Common myeloid progenitor, CD34-positive (primary cell): ENCODE data around the gene RNF141.

Experiments used
- CTCF ChIA-PET: fragments of 350-600 bp; sonication (Branson Sonifier 250); formaldehyde crosslinking; loops from one replicate; lab custom pipeline; 2021; ENCODE audit warnings: antibody characterized with exemption; lab: Charles Lee
- POLR2A ChIA-PET: fragments of 350-600 bp; sonication (Branson Sonifier 250); formaldehyde crosslinking; loops from one replicate; lab custom pipeline; 2021; ENCODE audit warnings: antibody characterized with exemption; lab: Charles Lee
- DNase-seq, 3 donors: peaks; one replicate each; pipeline versions ENCODE4 v3.0.0 to v3.0.0-alpha.2; 2013
- H3K27ac ChIP-seq, 2 experiments: 1 replicate in 1 of 2; 2 replicates in 1 of 2; pipeline ENCODE4 v1.7.0; 2013; ENCODE audit warnings: inconsistent platforms in 2 of 2, low read length in 2 of 2, mild to moderate bottlenecking in 2 of 2, low read depth in 1 of 2, moderate library complexity in 1 of 2; ENCODE audit not compliant: severe bottlenecking in 2 of 2, insufficient read depth in 1 of 2, poor library complexity in 1 of 2
- H3K27me3 ChIP-seq, 5 experiments: replicated peaks in 2 of 5; 1 replicate in 3 of 5; 2 replicates in 2 of 5; pipeline versions ENCODE4 v1.6.1 to v1.7.0; 2013; ENCODE audit warnings: low read length in 4 of 5, mild to moderate bottlenecking in 2 of 5, moderate library complexity in 2 of 5, inconsistent platforms in 1 of 5; ENCODE audit not compliant: insufficient read depth in 5 of 5, control insufficient read depth in 4 of 5
- H3K36me3 ChIP-seq, 4 experiments: 1 replicate in 2 of 4; 2 replicates in 2 of 4; pipeline versions ENCODE4 v1.6.1 to v1.7.0; 2013; ENCODE audit warnings: low read length in 3 of 4, control low read depth in 1 of 4, mild to moderate bottlenecking in 1 of 4; ENCODE audit not compliant: control insufficient read depth in 4 of 4, insufficient read depth in 4 of 4
- H3K4me1 ChIP-seq, 4 experiments: 1 replicate in 3 of 4; 2 replicates in 1 of 4; pipeline versions ENCODE4 v1.6.1 to v1.7.1; 2013; ENCODE audit warnings: low read length in 3 of 4, mild to moderate bottlenecking in 3 of 4, control low read depth in 1 of 4, inconsistent platforms in 1 of 4, moderate library complexity in 1 of 4; ENCODE audit not compliant: control insufficient read depth in 4 of 4, insufficient read depth in 4 of 4; ENCODE audit errors: control extremely low read depth in 1 of 4
- H3K4me3 ChIP-seq, 7 experiments: 1 replicate in 4 of 7; 2 replicates in 3 of 7; pipeline versions ENCODE4 v1.5.1 to v1.7.0; 2013; ENCODE audit warnings: mild to moderate bottlenecking in 7 of 7, low read length in 6 of 7, moderate library complexity in 6 of 7, inconsistent platforms in 2 of 7, low read depth in 2 of 7, control low read depth in 1 of 7; ENCODE audit not compliant: insufficient read depth in 4 of 7, control insufficient read depth in 1 of 7; ENCODE audit errors: extremely low read depth in 1 of 7
- H3K9me3 ChIP-seq, 5 experiments: 1 replicate in 4 of 5; 2 replicates in 1 of 5; pipeline versions ENCODE4 v1.6.1 to v1.7.1; 2013; ENCODE audit warnings: low read length in 4 of 5, mild to moderate bottlenecking in 2 of 5, inconsistent platforms in 1 of 5, low read depth in 1 of 5, moderate library complexity in 1 of 5; ENCODE audit not compliant: control insufficient read depth in 4 of 5, insufficient read depth in 2 of 5; ENCODE audit errors: control extremely low read depth in 1 of 5
- WGBS: methylation state at CpG from one replicate; pipeline ENCODE4 v1.1.5; 2013; ENCODE audit not compliant: insufficient coverage; 5-methylcytosine and 5-hydroxymethylcytosine counted together

The RNF141 gene

DNA sequence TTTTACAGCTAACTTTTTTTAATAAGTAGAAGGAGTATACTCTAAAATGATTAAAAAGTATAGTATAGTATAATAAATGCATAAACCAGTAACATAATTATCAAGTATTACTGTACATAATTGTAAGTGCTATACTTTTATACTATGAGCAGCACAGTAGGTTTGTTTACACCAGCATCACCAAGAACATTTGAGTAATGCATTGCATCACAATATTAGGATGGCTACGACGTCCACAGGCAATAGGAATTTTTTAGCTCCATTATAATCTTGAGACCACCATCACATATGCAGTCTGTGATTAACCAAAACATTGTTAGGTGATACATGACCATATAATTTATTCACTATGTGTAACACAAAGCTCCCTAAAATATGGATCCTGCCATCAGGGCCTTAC lies 20.4 kb downstream of the RNF141 start:
- Histone ChIP-seq H3K27me3 (no peaks in the 10 kb centered on the region), H3K27ac (no peak overlapping the region), H3K36me3 (peaks cover 13 to 42% (median 29%) of the 10 kb centered on the region in 4 experiments), H3K9me3 (no peaks in the 10 kb centered on the region), H3K4me3 (no peak overlapping the region), H3K4me1 (peaks cover 0 to 15% (median under 1%) of the 10 kb centered on the region in 4 experiments)
- WGBS: no CpG with 5 or more reads among the region's 2 CpGs
- ChIA-PET POLR2A (no interaction called here), CTCF (interaction anchor here (0.7 to 2.8 kb wide), 17 partner anchors 10 to 221 kb away, joined by 3 to 11 read pairs (median 3); partner anchors contain the start of gene RNF141)
- no peak for DNase-seq

GRCh38 chr11:10519630-10520029 lies 21.4 kb downstream of the RNF141 start:
- Histone ChIP-seq H3K36me3 (peaks cover 16 to 44% (median 27%) of the 10 kb centered on the region in 4 experiments), H3K4me1 (peaks cover 0 to 12% (median under 1%) of the 10 kb centered on the region in 4 experiments), H3K4me3 (no peak overlapping the region), H3K27ac (no peak overlapping the region), H3K9me3 (no peaks in the 10 kb centered on the region), H3K27me3 (no peaks in the 10 kb centered on the region)
- DNase-seq: no peak
- ChIA-PET POLR2A (no interaction called here), CTCF (interaction anchor here (0.9 to 2.8 kb wide), 12 partner anchors 9 to 222 kb away, joined by 3 to 11 read pairs (median 5); no protein-coding TSS in a partner anchor)
- WGBS: 100% methylated on average over 1 of the region's 2 CpGs

DNA sequence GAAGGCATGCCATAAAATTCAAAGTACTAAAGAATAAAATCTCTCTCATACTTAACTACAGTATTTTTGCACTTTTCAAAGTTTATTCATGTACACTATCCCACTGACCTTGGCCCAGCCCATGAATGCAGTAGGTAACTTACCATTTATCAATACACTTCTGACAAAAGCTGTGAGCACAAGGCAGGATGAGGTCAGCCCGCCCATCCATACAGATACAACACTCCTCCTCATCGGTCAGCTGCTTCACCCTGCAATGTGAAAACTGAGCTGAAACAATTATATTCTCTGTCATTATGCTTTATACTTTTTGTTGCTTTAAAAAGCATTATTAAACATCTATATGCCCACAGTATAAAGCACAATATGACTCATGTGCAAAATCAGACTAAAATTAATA lies 22.1 kb downstream of the RNF141 start:
- no peak for DNase-seq
- CTCF ChIA-PET: interaction anchor here (1.3 to 2.8 kb wide), 7 partner anchors 9 to 216 kb away, joined by 3 to 11 read pairs (median 5); partner anchors contain the start of gene RNF141
- no peaks in the 10 kb centered on the region for H3K27me3 ChIP-seq
- no peak overlapping the region for H3K27ac ChIP-seq
- no peak overlapping the region for H3K4me3 ChIP-seq
- peaks cover 16 to 42% (median 28%) of the 10 kb centered on the region in 4 experiments for H3K36me3 ChIP-seq
- POLR2A ChIA-PET: no interaction called here
- peaks cover 0 to 8% (median under 1%) of the 10 kb centered on the region in 4 experiments for H3K4me1 ChIP-seq
- no peaks in the 10 kb centered on the region for H3K9me3 ChIP-seq
- no CpG with 5 or more reads among the region's 2 CpGs for WGBS

- Histone ChIP-seq H3K27me3 (no peaks in the 10 kb centered on the region), H3K27ac (no peak overlapping the region), H3K4me3 (no peak overlapping the region), H3K36me3 (peaks cover 14 to 43% (median 28%) of the 10 kb centered on the region in 4 experiments), H3K4me1 (peaks cover 0 to 6% (median under 1%) of the 10 kb centered on the region in 4 experiments), H3K9me3 (no peaks in the 10 kb centered on the region)
- ChIA-PET CTCF (interaction anchor here (1.1 to 2.2 kb wide), 6 partner anchors 10 to 217 kb away, joined by 3 to 5 read pairs (median 5); partner anchors contain the start of gene RNF141), POLR2A (no interaction called here)
- DNase-seq: no peak
These were observed 22.9 kb downstream of the RNF141 start for GRCh38 chr11:10518123-10518522.

DNA sequence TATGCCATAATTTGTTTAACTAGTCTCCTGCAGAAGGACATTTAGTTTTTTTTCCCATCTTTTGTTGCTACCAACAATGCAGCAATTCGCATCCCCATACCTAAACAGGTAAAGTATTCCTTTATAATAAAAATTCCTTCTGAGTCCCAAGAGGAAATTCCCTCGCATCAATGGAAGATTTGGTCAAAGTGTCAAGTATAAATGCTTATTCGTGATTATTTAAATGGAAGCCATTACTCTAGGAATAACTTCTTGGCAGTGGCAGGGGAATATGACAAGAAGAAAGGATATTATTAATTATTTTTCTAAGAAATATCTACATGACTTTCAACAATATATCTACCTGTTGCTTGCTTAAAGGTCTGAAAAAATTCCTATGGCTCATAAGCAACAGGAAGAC lies 25.6 kb downstream of the RNF141 start:
- 80% methylated on average over 1 of the region's 3 CpGs for WGBS
- Histone ChIP-seq H3K27ac (no peak overlapping the region), H3K36me3 (peaks cover 9 to 34% (median 21%) of the 10 kb centered on the region in 4 experiments), H3K27me3 (no peaks in the 10 kb centered on the region), H3K4me3 (no peak overlapping the region), H3K4me1 (no peaks in the 10 kb centered on the region), H3K9me3 (no peaks in the 10 kb centered on the region)
- CTCF ChIA-PET: interaction anchor here (0.8 to 3.0 kb wide), 10 partner anchors 19 to 226 kb away, joined by 3 to 17 read pairs (median 4); no protein-coding TSS in a partner anchor
- no peak for DNase-seq
- POLR2A ChIA-PET: no interaction called here

GRCh38 chr11:10514709-10515108 lies 26.3 kb downstream of the RNF141 start:
- WGBS: no CpG with 5 or more reads among the region's 2 CpGs
- H3K9me3 ChIP-seq: no peaks in the 10 kb centered on the region
- peaks cover 9 to 29% (median 20%) of the 10 kb centered on the region in 4 experiments for H3K36me3 ChIP-seq
- no peaks in the 10 kb centered on the region for H3K27me3 ChIP-seq
- DNase-seq: no peak
- H3K4me3 ChIP-seq: no peak overlapping the region
- ChIA-PET CTCF (interaction anchor here (0.6 to 3.0 kb wide), 10 partner anchors 20 to 225 kb away, joined by 3 to 17 read pairs (median 4); no protein-coding TSS in a partner anchor), POLR2A (no interaction called here)
- no peaks in the 10 kb centered on the region for H3K4me1 ChIP-seq
- no peak overlapping the region for H3K27ac ChIP-seq

DNA sequence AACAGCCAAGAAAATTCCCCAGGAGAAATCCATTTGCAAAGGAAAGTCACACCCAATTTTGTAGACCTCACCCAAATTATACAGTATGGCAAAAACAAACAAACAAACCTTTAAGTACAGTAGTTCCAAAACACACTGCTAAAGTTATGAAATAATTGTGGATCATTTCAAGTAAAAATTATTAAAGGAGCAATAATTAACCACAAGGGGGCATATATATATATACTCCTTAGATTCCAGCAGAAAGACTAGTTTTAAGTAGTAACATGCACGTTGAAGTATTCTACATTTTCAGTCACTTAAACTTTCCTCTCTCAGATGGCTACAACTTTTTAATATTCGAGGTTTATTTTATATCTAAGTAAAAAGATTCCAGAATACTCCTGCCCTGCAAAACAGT lies 26.8 kb downstream of the RNF141 start:
- Histone ChIP-seq H3K36me3 (peaks cover 9 to 24% (median 16%) of the 10 kb centered on the region in 4 experiments), H3K27me3 (no peaks in the 10 kb centered on the region), H3K4me3 (no peak overlapping the region), H3K4me1 (no peaks in the 10 kb centered on the region), H3K27ac (no peak overlapping the region), H3K9me3 (no peaks in the 10 kb centered on the region)
- CTCF ChIA-PET: interaction anchor here (0.6 to 3.2 kb wide), 14 partner anchors 20 to 226 kb away, joined by 3 to 17 read pairs (median 4); no protein-coding TSS in a partner anchor
- peak in 2 of 3 donors; percentile 51 to 53 for DNase-seq
- WGBS: no CpG with 5 or more reads among the region's 2 CpGs
- POLR2A ChIA-PET: no interaction called here
